Thymus (tissue), 11 donors: ENCODE results near the gene ATP2C2. TPM values are rescaled to one million over a fixed set of nuclear protein-coding genes. Genes with fewer than 3 reads are reported as not detected.
"Not testable (repeated sequence)": the region's sequence is repeated elsewhere in the genome, so short reads cannot be mapped to it uniquely, and the experiment has no call there.

ENCODE experiments used
- DNase-seq, 9 donors: peaks; one replicate each; pipeline ENCODE4 v3.0.0-alpha.2; 2013; ENCODE audit warnings: low spot score in 9 of 9, low read depth in 6 of 9, missing footprints in 1 of 9
- H3K27ac ChIP-seq, 2 donors: one replicate each; pipeline ENCODE4 v1.5.1; 2013; ENCODE audit warnings: control low read depth in 1 of 2, low read depth in 1 of 2, low read length in 1 of 2, mild to moderate bottlenecking in 1 of 2, moderate library complexity in 1 of 2
- H3K27me3 ChIP-seq, 2 donors: one replicate each; pipeline ENCODE4 v1.5.1; 2013; ENCODE audit warnings: low read length in 1 of 2; ENCODE audit not compliant: control insufficient read depth in 2 of 2, insufficient read depth in 1 of 2
- H3K36me3 ChIP-seq, 2 donors: one replicate each; pipeline ENCODE4 v1.5.1; 2013; ENCODE audit warnings: low read length in 1 of 2, mild to moderate bottlenecking in 1 of 2, moderate library complexity in 1 of 2; ENCODE audit not compliant: control insufficient read depth in 2 of 2, insufficient read depth in 2 of 2
- H3K4me1 ChIP-seq, 2 donors: one replicate each; pipeline ENCODE4 v1.5.1; 2013; ENCODE audit warnings: low read length in 2 of 2; ENCODE audit not compliant: control insufficient read depth in 2 of 2, insufficient read depth in 2 of 2
- H3K4me3 ChIP-seq, 2 donors: one replicate each; pipeline ENCODE4 v1.5.1; 2013; ENCODE audit warnings: low read length in 2 of 2, control low read depth in 1 of 2, mild to moderate bottlenecking in 1 of 2
- H3K9me3 ChIP-seq, 2 donors: one replicate each; pipeline ENCODE4 v1.5.1; 2013; ENCODE audit warnings: low read length in 1 of 2, mild to moderate bottlenecking in 1 of 2; ENCODE audit not compliant: control insufficient read depth in 2 of 2, insufficient read depth in 1 of 2
- WGBS: extraction: QIAGEN DNeasy Blood & Tissue Kit; methylation state at CpG from one replicate; pipeline ENCODE4 v1.1.7; 2013; 5-methylcytosine and 5-hydroxymethylcytosine counted together
- polyA plus RNA-seq: library from polyadenylated mRNA; stranded (reverse); fragments of 200-250 nt; gene quantifications from one replicate; pipeline ENCODE4 v1.2.3, GENCODE V29; 2013
- total RNA-seq: library from RNA; stranded (reverse); fragments of 120-200 nt; gene quantifications from one replicate; pipeline ENCODE4 v1.2.4, GENCODE V29; 2013
- donor health status: healthy.

ATP2C2 gene
- total and polyA plus RNA-seq, 2 donors: 0.38 to 0.94 TPM

DNA sequence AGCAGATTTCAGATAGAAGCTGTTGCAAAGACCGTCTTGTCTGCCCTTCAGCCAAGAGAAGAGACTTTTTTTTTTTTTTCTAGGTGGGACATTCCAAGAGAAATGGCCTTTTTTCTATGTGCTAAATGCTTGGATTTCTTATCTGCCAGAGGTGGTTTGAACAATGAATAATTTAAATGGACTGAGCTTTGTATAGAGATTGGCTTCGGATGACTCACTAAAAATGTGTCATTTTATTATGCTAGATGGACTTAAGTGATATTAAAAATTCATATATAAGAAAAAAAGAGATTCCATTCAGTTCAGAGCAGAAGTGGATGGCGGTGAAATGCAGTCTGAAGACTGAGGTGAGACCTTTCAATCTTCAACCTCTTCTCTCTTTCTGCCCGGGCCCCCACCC is 77.7 kb downstream of the ATP2C2 start:
- DNase-seq: no peak
- Histone ChIP-seq H3K4me1 (no peaks in the 10 kb centered on the region), H3K4me3 (no peak overlapping the region), H3K36me3 (no peaks in the 10 kb centered on the region), H3K27me3 (peaks cover 0 to 25% of the 10 kb centered on the region in 2 donors), H3K27ac (no peak overlapping the region), H3K9me3 (peaks cover 0 to 1% of the 10 kb centered on the region in 2 donors)
- WGBS: 88% methylated on average over 4 of the region's 4 CpGs

DNA sequence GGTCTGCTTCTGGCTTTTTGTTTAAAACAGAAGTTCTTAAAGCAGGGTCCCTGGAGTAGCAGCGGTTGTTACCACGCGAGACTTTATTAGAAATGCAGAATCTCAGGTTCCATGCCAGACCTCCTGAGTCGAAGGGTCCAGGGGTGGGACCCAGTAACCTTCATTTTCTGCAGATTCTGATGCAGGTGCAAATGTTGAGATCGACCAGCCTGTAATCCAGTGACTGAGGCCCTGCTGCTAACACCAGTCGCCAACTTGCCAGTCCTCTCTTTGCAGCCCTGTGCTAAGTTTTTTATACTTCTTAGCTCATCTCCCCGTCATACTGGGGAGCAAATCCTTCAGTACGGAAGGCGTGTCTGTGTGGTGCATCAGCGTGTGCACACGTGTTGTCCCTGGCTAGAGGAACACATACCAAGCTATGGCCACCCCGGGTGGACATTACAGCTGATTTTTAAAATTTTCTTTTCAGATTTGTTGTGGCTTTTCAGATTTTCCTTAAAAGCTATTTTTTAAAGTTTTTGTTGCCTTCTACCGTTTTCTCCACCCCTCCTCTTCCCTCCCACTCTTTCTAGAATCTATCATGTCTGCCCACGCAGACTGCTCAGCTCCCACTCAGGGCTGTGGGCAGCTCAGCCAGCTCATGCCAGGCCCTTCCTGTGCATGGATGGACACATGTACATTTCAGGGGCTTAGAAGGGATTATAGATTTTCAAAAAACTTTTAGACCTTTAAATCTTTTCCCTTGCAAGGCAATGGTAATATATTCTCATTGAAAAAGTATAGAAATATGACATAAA is 78.5 kb downstream of the ATP2C2 start:
- Histone ChIP-seq H3K4me1 (no peaks in the 10 kb centered on the region), H3K9me3 (peaks cover 0 to 6% of the 10 kb centered on the region in 2 donors), H3K4me3 (no peak overlapping the region), H3K36me3 (no peaks in the 10 kb centered on the region), H3K27me3 (peaks cover 0 to 25% of the 10 kb centered on the region in 2 donors), H3K27ac (no peak overlapping the region)
- no peak for DNase-seq
- 91% methylated on average over 14 of the region's 14 CpGs for WGBS

GRCh38 chr16:84448444-84448843 is 80.1 kb downstream of the ATP2C2 start:
- H3K27me3 ChIP-seq: peaks cover 0 to 14% of the 10 kb centered on the region in 2 donors
- H3K9me3 ChIP-seq: peaks cover 0 to 6% of the 10 kb centered on the region in 2 donors
- H3K36me3 ChIP-seq: no peaks in the 10 kb centered on the region
- no peak overlapping the region for H3K4me3 ChIP-seq
- no peak for DNase-seq
- H3K27ac ChIP-seq: no peak overlapping the region
- WGBS: 96% methylated on average over 10 of the region's 10 CpGs
- H3K4me1 ChIP-seq: no peaks in the 10 kb centered on the region

GRCh38 chr16:84449156-84450140 is 81.1 kb downstream of the ATP2C2 start:
- Histone ChIP-seq H3K9me3 (peaks cover 0 to 6% of the 10 kb centered on the region in 2 donors), H3K36me3 (no peaks in the 10 kb centered on the region), H3K27me3 (peaks cover 0 to 8% of the 10 kb centered on the region in 2 donors), H3K4me3 (no peak overlapping the region), H3K4me1 (no peaks in the 10 kb centered on the region), H3K27ac (no peak overlapping the region)
- WGBS: 93% methylated on average over 38 of the region's 38 CpGs
- no peak for DNase-seq

DNA sequence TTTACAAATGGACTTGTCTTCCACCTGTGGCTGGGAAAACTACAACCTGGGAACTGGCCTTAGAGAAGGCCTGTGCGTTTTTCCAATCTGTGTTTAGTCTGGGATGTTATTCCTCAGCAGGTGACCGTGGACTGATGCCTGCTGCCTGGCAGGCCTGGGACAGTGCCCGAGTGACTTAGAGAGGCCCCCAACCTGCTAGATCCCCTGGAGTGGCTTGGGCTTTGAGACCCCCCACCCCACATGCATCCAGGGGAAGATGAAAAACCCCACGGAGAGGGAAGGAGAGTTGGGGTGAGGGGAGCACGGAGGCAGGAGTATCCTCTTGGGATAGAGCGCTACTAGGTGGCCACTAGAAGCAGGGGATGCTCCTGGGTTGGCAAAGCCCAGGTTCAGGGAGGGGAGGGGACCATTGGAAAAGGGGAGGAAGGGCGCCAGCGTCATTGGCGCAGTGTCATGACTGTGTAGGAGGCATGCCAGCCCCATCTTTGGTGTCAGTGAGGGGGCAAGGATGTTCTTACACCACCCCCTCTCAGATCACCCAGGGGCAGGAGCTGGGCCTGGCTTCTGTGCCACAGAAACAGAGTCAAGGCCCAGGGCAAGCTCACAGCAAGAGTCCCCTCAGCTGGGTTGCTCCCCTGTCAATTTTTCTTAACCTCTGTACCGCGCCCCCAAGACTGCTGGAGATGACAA is 82.0 kb downstream of the ATP2C2 start:
- Histone ChIP-seq H3K4me1 (no peaks in the 10 kb centered on the region), H3K9me3 (peaks cover 0 to 6% of the 10 kb centered on the region in 2 donors), H3K27me3 (peaks cover 0 to 5% of the 10 kb centered on the region in 2 donors), H3K36me3 (no peaks in the 10 kb centered on the region), H3K4me3 (no peak overlapping the region), H3K27ac (no peak overlapping the region)
- 94% methylated on average over 11 of the region's 11 CpGs for WGBS
- no peak for DNase-seq

DNA sequence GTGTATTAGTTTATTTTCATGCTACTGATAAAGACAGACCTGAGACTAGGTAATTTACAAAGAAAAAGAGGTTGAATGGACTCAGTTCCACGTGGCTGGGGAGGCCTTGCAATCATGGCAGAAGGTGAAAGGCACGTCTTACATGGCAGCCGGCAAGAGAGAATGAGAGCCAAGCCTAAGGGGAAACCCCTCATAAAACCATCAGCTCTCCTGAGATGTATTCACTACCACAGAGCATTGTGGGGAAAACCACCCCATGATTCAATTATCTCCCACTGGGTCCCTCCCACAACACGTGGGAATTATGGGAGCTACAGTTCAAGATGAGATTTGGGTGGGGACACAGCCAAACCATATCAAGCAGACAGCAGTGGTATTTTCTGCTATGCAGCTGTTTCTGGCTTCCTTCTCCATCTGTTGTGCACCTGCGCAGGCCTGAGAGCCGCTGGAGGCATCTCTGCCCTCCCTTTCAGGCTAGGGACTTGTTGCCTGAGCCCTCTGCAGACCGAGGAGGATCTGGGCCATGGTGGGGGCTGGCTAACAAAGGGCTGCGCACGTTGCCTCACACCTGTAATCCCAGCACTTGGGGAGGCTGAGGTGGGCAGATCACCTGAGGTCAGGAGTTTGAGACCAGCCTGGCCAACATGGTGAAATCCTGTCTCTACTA is 82.8 kb downstream of the ATP2C2 start:
- not testable (repeated sequence) for DNase-seq, H3K9me3 ChIP-seq, H3K27me3 ChIP-seq, H3K36me3 ChIP-seq, H3K27ac ChIP-seq, H3K4me1 ChIP-seq, H3K4me3 ChIP-seq
- WGBS: 89% methylated on average over 9 of the region's 9 CpGs

DNA sequence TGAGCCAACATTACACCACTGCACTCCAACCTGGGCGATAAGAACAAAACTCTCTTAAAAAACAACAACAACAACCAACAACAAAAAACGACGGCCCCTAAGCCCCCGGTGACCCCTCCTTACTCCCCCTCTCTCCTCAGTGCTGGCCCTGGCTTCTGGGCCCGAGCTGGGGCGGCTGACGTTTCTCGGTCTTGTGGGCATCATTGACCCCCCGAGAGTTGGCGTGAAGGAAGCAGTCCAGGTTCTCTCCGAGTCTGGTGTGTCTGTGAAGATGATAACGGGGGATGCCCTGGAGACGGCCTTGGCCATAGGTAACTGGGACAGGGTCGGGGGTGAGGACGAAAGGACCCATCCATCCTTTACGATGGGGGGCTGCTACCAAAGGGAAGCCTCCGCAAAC is 83.4 kb downstream of the ATP2C2 start:
- Histone ChIP-seq H3K36me3 (no peaks in the 10 kb centered on the region), H3K9me3 (peaks cover 0 to 6% of the 10 kb centered on the region in 2 donors), H3K4me1 (no peaks in the 10 kb centered on the region), H3K27me3 (peaks cover 0 to 2% of the 10 kb centered on the region in 2 donors), H3K27ac (no peak overlapping the region), H3K4me3 (no peak overlapping the region)
- 86% methylated on average over 17 of the region's 17 CpGs for WGBS
- no peak for DNase-seq

GRCh38 chr16:84453061-84453752 is 84.9 kb downstream of the ATP2C2 start:
- Histone ChIP-seq H3K9me3 (peaks cover 0 to 6% of the 10 kb centered on the region in 2 donors), H3K36me3 (no peaks in the 10 kb centered on the region), H3K4me3 (no peak overlapping the region), H3K27me3 (peaks cover 0 to 2% of the 10 kb centered on the region in 2 donors), H3K4me1 (no peaks in the 10 kb centered on the region), H3K27ac (no peak overlapping the region)
- no peak for DNase-seq
- WGBS: 88% methylated on average over 34 of the region's 34 CpGs
